HepG2 (cell line): ENCODE measurements around the gene RAB8A. TPM values are rescaled to one million over a fixed set of nuclear protein-coding genes. Genes with fewer than 3 reads are reported as not detected.

Experiments used
- EHMT2 ChIP-seq: fragments of 200-600 bp; sonication (generic); IDR thresholded peaks from 2 replicates; pipeline ENCODE4 v1.7.0; 2017; ENCODE audit warnings: antibody characterized with exemption, low read depth, low read length, borderline replicate concordance
- GTF2F1 ChIP-seq: fragments of 150-350 bp; IDR thresholded peaks from 2 replicates; pipeline ENCODE4 v1.6.1; 2014; ENCODE audit warnings: low read length
- KDM6A ChIP-seq: IDR thresholded peaks from 2 replicates; pipeline ENCODE4 v1.6.1; 2016; ENCODE audit warnings: low read depth
- NCOA1 ChIP-seq: sonication (generic); formaldehyde crosslinking; IDR thresholded peaks from 2 replicates; pipeline ENCODE4 v1.9.0; 2021; ENCODE audit warnings: missing genetic modification reagents
- SALL1 ChIP-seq: sonication (generic); formaldehyde crosslinking; IDR thresholded peaks from 2 replicates; pipeline ENCODE4 v1.8.0; 2022; ENCODE audit warnings: mild to moderate bottlenecking, missing genetic modification reagents
- ZFP36L2 ChIP-seq: sonication (generic); formaldehyde crosslinking; IDR thresholded peaks from 2 replicates; pipeline ENCODE4 v1.4.0; 2020; ENCODE audit warnings: missing genetic modification reagents
- ZNF354B ChIP-seq: sonication (generic); formaldehyde crosslinking; IDR thresholded peaks from 2 replicates; pipeline ENCODE4 v1.8.0; 2022; ENCODE audit warnings: mild to moderate bottlenecking, missing genetic modification reagents
- ZNF713 ChIP-seq: sonication (generic); formaldehyde crosslinking; IDR thresholded peaks from 2 replicates; pipeline ENCODE4 v1.4.0; 2020; ENCODE audit warnings: mild to moderate bottlenecking, missing genetic modification reagents
- ZNF781 ChIP-seq: sonication (generic); formaldehyde crosslinking; IDR thresholded peaks from 2 replicates; pipeline ENCODE4 v1.5.1; 2020; ENCODE audit warnings: borderline replicate concordance, mild to moderate bottlenecking, missing genetic modification reagents; ENCODE audit errors: not compliant biosample characterization
- polyA plus RNA-seq, 8 experiments: library from polyadenylated mRNA; depleted of rRNA in 3 of 8; stranded (reverse) in 7 of 8; unstranded in 1 of 8; fragments of >200 nt; fragmentation: Illumina TruSeq in 4 of 8; extraction: Trizol in 4 of 8; gene quantifications; 2 replicates each; pipeline versions ENCODE4 v1.2.1 to v1.2.3, GENCODE V29; 2011 to 2016; ENCODE audit warnings: low read depth in 4 of 8, missing spikeins in 1 of 8, mixed read lengths in 1 of 8; ENCODE audit not compliant: insufficient read depth in 1 of 8
- total RNA-seq, 5 experiments: library from RNA; depleted of rRNA; stranded (reverse); fragments of >200 nt; fragmentation: Illumina TruSeq; extraction: Trizol; gene quantifications; 2 replicates each; pipeline ENCODE4 v1.2.3, GENCODE V29; 2016; ENCODE audit warnings: low read depth in 1 of 5
- TF ChIP-seq, protein P1 (sequence below): sonication (generic); formaldehyde crosslinking; IDR thresholded peaks from 2 replicates; pipeline ENCODE4 v1.4.0; 2020; ENCODE audit warnings: mild to moderate bottlenecking, missing genetic modification reagents, borderline replicate concordance
- TF ChIP-seq, protein P2 (sequence below): IDR thresholded peaks from 2 replicates; pipeline ENCODE4 v1.6.1; 2016; ENCODE audit warnings: low read depth, borderline replicate concordance
- TF ChIP-seq, protein P3 (sequence below): IDR thresholded peaks from 2 replicates; pipeline ENCODE4 v1.6.1; 2018; ENCODE audit warnings: missing genetic modification reagents, mild to moderate bottlenecking, missing compliant biosample characterization
- TF ChIP-seq, protein P4 (sequence below): sonication (generic); formaldehyde crosslinking; conservative IDR thresholded peaks from 2 replicates; pipeline ENCODE4 v1.4.0; 2020; ENCODE audit warnings: missing genetic modification reagents
- TF ChIP-seq, protein P5 (sequence below): sonication (generic); formaldehyde crosslinking; IDR thresholded peaks from 2 replicates; pipeline ENCODE4 v1.5.0; 2020; ENCODE audit warnings: missing genetic modification reagents, mild to moderate bottlenecking, borderline replicate concordance
- TF ChIP-seq, protein P6 (sequence below): sonication (generic); formaldehyde crosslinking; IDR thresholded peaks from 2 replicates; pipeline ENCODE4 v1.8.1; 2023; ENCODE audit warnings: mild to moderate bottlenecking, missing genetic modification reagents, borderline replicate concordance
- TF ChIP-seq, protein P7 (sequence below): IDR thresholded peaks from 2 replicates; pipeline ENCODE4 v1.6.1; 2012; ENCODE audit warnings: low read length, improper control_type of control experiment

The RAB8A gene
- total and polyA plus RNA-seq, 2 of the 13 experiments (the other 11 are each of a cell fraction or from before 2014, with no cell fraction given): 36.7 to 45.0 TPM

DNA sequence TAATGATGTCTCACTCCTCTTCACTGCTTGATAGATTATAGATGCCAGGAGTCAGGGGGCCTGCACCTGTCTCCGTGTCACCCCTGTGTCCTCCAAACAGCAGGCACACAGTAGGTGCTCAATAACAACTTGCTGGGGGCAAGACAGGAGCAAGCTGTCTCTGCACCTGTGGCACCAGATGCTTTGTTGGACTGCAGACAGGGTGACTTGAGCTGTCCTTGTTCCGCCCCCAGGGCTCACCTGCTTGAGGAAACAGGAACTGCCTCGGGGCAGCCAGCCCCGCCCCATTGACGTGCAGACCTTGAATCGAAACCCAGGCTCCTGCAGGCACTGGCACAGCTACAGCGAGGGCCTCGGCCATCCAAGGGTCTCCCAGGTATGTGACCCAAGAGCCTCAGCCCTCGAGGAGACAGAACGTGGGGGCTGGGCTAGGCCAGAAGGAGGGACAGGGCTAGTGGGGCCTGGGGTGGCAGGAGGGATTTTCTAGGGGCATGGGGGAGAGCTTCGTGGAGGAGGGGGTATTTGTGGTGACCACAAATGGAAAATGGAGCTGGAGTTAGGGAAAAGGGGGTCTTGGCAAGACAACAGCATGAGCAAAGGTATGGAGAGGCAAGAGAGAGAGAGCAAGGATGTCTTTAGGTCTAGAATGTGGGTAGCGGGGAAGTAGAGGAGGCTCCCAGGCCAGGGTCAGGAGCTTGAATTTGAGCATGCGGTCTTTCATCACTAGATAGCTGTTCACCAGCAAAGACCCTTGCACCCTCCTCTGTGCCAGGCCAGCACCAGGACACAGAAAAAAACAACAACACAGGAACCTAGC lies 31.9 kb downstream of the RAB8A start, which contains the start of gene HSH2D (continued):
- TF ChIP-seq, protein P1, sequence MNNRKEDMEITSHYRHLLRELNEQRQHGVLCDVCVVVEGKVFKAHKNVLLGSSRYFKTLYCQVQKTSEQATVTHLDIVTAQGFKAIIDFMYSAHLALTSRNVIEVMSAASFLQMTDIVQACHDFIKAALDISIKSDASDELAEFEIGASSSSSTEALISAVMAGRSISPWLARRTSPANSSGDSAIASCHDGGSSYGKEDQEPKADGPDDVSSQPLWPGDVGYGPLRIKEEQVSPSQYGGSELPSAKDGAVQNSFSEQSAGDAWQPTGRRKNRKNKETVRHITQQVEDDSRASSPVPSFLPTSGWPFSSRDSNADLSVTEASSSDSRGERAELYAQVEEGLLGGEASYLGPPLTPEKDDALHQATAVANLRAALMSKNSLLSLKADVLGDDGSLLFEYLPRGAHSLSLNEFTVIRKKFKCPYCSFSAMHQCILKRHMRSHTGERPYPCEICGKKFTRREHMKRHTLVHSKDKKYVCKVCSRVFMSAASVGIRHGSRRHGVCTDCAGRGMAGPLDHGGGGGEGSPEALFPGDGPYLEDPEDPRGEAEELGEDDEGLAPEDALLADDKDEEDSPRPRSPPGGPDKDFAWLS (CRISPR knock-in tag): no peak
- TF ChIP-seq ZNF781 (CRISPR knock-in tag): no peak
- TF ChIP-seq ZNF713 (CRISPR knock-in tag): no peak
- TF ChIP-seq SALL1 (CRISPR knock-in tag): peak; percentile 36; the same call in 1 of the 2 replicates
- no peak for TF ChIP-seq NCOA1 (CRISPR knock-in tag)
- TF ChIP-seq, protein P2, sequence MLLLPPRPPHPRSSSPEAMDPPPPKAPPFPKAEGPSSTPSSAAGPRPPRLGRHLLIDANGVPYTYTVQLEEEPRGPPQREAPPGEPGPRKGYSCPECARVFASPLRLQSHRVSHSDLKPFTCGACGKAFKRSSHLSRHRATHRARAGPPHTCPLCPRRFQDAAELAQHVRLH (CRISPR knock-in tag): no peak
- TF ChIP-seq KDM6A (CRISPR knock-in tag): no peak
- TF ChIP-seq, protein P3, sequence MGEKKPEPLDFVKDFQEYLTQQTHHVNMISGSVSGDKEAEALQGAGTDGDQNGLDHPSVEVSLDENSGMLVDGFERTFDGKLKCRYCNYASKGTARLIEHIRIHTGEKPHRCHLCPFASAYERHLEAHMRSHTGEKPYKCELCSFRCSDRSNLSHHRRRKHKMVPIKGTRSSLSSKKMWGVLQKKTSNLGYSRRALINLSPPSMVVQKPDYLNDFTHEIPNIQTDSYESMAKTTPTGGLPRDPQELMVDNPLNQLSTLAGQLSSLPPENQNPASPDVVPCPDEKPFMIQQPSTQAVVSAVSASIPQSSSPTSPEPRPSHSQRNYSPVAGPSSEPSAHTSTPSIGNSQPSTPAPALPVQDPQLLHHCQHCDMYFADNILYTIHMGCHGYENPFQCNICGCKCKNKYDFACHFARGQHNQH: no peak
- TF ChIP-seq ZFP36L2: no peak
- TF ChIP-seq, protein P4, sequence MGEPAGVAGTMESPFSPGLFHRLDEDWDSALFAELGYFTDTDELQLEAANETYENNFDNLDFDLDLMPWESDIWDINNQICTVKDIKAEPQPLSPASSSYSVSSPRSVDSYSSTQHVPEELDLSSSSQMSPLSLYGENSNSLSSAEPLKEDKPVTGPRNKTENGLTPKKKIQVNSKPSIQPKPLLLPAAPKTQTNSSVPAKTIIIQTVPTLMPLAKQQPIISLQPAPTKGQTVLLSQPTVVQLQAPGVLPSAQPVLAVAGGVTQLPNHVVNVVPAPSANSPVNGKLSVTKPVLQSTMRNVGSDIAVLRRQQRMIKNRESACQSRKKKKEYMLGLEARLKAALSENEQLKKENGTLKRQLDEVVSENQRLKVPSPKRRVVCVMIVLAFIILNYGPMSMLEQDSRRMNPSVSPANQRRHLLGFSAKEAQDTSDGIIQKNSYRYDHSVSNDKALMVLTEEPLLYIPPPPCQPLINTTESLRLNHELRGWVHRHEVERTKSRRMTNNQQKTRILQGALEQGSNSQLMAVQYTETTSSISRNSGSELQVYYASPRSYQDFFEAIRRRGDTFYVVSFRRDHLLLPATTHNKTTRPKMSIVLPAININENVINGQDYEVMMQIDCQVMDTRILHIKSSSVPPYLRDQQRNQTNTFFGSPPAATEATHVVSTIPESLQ (CRISPR knock-in tag): no peak
- no peak for TF ChIP-seq GTF2F1
- TF ChIP-seq EHMT2: no peak
- TF ChIP-seq, protein P5, sequence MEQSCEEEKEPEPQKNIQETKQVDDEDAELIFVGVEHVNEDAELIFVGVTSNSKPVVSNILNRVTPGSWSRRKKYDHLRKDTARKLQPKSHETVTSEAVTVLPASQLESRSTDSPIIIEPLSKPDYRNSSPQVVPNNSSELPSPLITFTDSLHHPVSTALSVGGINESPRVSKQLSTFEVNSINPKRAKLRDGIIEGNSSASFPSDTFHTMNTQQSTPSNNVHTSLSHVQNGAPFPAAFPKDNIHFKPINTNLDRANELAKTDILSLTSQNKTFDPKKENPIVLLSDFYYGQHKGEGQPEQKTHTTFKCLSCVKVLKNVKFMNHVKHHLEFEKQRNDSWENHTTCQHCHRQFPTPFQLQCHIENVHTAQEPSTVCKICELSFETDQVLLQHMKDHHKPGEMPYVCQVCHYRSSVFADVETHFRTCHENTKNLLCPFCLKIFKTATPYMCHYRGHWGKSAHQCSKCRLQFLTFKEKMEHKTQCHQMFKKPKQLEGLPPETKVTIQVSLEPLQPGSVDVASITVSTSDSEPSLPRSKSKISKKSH (CRISPR knock-in tag): peak; percentile 44; the same call in 1 of the 2 replicates
- TF ChIP-seq ZNF354B: no peak
- TF ChIP-seq, protein P6, sequence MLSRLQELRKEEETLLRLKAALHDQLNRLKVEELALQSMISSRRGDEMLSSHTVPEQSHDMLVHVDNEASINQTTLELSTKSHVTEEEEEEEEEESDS (CRISPR knock-in tag): no peak
- TF ChIP-seq, protein P7, sequence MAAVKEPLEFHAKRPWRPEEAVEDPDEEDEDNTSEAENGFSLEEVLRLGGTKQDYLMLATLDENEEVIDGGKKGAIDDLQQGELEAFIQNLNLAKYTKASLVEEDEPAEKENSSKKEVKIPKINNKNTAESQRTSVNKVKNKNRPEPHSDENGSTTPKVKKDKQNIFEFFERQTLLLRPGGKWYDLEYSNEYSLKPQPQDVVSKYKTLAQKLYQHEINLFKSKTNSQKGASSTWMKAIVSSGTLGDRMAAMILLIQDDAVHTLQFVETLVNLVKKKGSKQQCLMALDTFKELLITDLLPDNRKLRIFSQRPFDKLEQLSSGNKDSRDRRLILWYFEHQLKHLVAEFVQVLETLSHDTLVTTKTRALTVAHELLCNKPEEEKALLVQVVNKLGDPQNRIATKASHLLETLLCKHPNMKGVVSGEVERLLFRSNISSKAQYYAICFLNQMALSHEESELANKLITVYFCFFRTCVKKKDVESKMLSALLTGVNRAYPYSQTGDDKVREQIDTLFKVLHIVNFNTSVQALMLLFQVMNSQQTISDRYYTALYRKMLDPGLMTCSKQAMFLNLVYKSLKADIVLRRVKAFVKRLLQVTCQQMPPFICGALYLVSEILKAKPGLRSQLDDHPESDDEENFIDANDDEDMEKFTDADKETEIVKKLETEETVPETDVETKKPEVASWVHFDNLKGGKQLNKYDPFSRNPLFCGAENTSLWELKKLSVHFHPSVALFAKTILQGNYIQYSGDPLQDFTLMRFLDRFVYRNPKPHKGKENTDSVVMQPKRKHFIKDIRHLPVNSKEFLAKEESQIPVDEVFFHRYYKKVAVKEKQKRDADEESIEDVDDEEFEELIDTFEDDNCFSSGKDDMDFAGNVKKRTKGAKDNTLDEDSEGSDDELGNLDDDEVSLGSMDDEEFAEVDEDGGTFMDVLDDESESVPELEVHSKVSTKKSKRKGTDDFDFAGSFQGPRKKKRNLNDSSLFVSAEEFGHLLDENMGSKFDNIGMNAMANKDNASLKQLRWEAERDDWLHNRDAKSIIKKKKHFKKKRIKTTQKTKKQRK: no peak
